ENCODE measurements around the gene CXCL8.

The CXCL8 gene

GRCh38 chr4:73742490-73743160 lies 2.3 kb downstream of the CXCL8 start:
- no peak for DNase-seq (ENCODE audit: low spot score in 2 of 2)
- Histone ChIP-seq H3K4me3 (no peak overlapping the region), H3K4me1 (no peaks in the 10 kb centered on the region), H3K36me3 (replicated peaks) (no peaks in the 10 kb centered on the region), H3K27me3 (ENCODE audit: low read depth) (no peaks in the 10 kb centered on the region; the same call in 1 of the 2 replicates), H3K9me3 (no peaks in the 10 kb centered on the region)
- in situ Hi-C loops (cut with MboI; ENCODE audit: low sequenced_read_pairs) = no loop called here

GRCh38 chr4:73743281-73743680 lies 2.9 kb downstream of the CXCL8 start:
- no peaks in the 10 kb centered on the region for H3K36me3 ChIP-seq (replicated peaks)
- no peaks in the 10 kb centered on the region; the same call in 1 of the 2 replicates for H3K27me3 ChIP-seq (ENCODE audit: low read depth)
- no peaks in the 10 kb centered on the region for H3K9me3 ChIP-seq
- no peaks in the 10 kb centered on the region for H3K4me1 ChIP-seq
- no peak overlapping the region for H3K4me3 ChIP-seq
- in situ Hi-C loops (cut with MboI; ENCODE audit: low sequenced_read_pairs) = no loop called here
- no peak for DNase-seq (ENCODE audit: low spot score in 2 of 2)

DNA sequence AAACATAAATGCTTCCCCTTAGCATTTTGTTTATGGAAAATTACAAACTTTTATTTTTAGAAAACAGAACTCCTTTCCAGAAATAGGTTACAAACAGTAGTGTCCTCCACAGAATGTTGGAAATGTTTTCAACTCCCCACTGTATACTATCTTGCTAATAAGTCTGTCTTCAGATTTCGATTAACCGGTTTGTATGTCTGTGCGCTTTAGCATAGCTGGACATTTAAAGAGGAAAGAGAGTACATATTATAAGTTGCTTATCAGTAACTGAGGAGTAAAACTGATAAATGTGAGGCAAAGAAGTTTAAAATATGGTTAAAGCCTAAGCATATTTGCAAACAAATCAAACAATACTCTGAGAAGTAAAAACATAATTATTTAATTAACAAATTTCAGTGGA lies 3.4 kb downstream of the CXCL8 start:
- H3K4me3 ChIP-seq = no peak overlapping the region
- no peaks in the 10 kb centered on the region for H3K36me3 ChIP-seq (replicated peaks)
- H3K4me1 ChIP-seq = no peaks in the 10 kb centered on the region
- in situ Hi-C loops (cut with MboI; ENCODE audit: low sequenced_read_pairs) = no loop called here
- H3K27me3 ChIP-seq (ENCODE audit: low read depth) = no peaks in the 10 kb centered on the region
- no peaks in the 10 kb centered on the region for H3K9me3 ChIP-seq
- DNase-seq (ENCODE audit: low spot score in 2 of 2) = no peak

DNA sequence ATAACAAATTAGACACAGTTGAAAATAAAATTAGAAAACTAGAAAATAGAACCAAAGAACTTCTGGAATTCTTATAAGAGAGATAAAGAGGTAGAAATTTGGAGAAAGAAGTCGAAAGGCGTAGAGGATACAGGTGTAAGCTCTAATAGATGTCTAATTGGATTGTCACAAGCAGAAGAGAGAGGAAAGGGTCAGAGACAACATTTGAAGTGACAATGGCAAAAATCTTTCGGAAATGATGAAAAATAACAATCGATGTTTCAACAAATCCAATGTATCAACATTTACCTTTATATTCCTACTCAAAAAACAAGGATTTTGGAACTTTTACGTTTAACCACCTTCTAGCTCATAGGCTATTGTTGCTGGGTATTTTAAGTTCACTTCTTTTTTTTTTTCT lies 3.8 kb downstream of the CXCL8 start:
- in situ Hi-C loops (cut with MboI; ENCODE audit: low sequenced_read_pairs) = no loop called here
- Histone ChIP-seq H3K4me1 (no peaks in the 10 kb centered on the region), H3K4me3 (no peak overlapping the region), H3K9me3 (no peaks in the 10 kb centered on the region), H3K36me3 (replicated peaks) (no peaks in the 10 kb centered on the region), H3K27me3 (ENCODE audit: low read depth) (no peaks in the 10 kb centered on the region)
- no peak for DNase-seq (ENCODE audit: low spot score in 2 of 2)

DNA sequence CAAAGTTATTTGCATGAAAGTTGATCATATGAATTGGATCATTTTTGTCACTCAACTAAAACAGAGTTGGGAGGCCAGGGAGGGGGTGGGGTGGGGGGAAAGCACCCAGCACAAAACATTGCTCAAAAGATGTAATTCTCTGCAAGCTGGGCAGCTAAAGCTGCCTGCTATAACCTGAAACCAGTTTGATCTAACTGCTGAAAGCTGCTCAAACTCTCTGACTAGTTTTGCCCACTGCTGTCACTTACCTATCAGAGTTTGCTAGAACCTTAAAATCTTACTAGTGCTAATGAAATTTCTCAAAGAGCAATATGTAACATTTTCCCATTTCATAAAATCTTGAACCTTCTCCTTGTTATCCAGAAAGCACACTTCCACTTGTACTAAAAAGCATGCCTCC lies 10.4 kb downstream of the CXCL8 start:
- H3K9me3 ChIP-seq = no peaks in the 10 kb centered on the region
- no peaks in the 10 kb centered on the region for H3K36me3 ChIP-seq (replicated peaks)
- in situ Hi-C loops (cut with MboI; ENCODE audit: low sequenced_read_pairs) = no loop called here
- H3K4me1 ChIP-seq = no peaks in the 10 kb centered on the region
- no peaks in the 10 kb centered on the region for H3K27me3 ChIP-seq (ENCODE audit: low read depth)
- no peak overlapping the region for H3K4me3 ChIP-seq
- no peak for DNase-seq (ENCODE audit: low spot score in 2 of 2)

DNA sequence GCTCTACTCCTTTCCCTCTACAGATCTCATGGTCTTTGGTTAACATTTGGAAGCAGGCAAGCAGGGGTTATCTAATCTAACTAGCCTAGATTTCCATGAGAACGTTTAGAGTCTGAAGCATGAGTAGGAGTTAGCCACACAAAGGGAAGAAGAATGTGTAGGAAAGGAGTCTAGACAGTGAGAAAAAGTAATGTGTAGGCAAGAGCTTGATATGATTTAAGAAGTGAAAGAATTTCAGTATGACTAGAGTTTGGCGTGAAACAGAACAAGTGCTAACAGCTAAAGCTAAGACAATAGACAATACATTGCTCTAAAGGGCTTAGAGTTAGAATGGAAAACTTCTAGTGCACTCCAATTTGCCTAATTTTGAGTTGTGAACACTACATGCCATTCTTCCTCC lies 10.8 kb downstream of the CXCL8 start:
- no peak overlapping the region for H3K4me3 ChIP-seq
- no peaks in the 10 kb centered on the region for H3K9me3 ChIP-seq
- H3K27me3 ChIP-seq (ENCODE audit: low read depth) = no peaks in the 10 kb centered on the region
- in situ Hi-C loops (cut with MboI; ENCODE audit: low sequenced_read_pairs) = no loop called here
- no peak for DNase-seq (ENCODE audit: low spot score in 2 of 2)
- H3K36me3 ChIP-seq (replicated peaks) = no peaks in the 10 kb centered on the region
- H3K4me1 ChIP-seq = no peaks in the 10 kb centered on the region

- in situ Hi-C loops (cut with MboI; ENCODE audit: low sequenced_read_pairs) = no loop called here
- DNase-seq (ENCODE audit: low spot score in 2 of 2) = no peak
- H3K36me3 ChIP-seq (replicated peaks) = no peaks in the 10 kb centered on the region
- H3K4me3 ChIP-seq = no peak overlapping the region
- H3K4me1 ChIP-seq = no peaks in the 10 kb centered on the region
- no peaks in the 10 kb centered on the region for H3K9me3 ChIP-seq
- H3K27me3 ChIP-seq (ENCODE audit: low read depth) = no peaks in the 10 kb centered on the region
Observed at GRCh38 chr4:73751830-73752229, 11.5 kb downstream of the CXCL8 start.

DNA sequence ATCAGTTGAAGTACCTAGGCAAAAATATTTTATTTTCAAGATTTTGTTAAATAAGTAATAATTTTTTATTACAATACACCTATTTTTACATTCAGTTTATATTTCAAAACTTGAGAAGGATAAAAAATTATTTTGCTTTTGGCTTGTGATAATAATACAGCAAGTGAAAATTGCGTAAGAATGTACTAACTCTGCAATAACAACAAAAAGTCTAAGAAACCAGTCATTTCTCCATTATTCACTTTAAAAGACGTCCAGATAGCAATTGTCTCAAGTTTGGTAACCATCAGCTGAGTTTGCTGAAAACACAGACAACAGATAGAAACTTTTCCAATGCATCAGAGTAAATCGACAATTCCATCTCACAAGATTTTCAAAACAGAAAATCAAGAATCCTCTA lies 12.1 kb downstream of the CXCL8 start:
- DNase-seq (ENCODE audit: low spot score in 2 of 2) = no peak
- in situ Hi-C loops (cut with MboI; ENCODE audit: low sequenced_read_pairs) = no loop called here
- Histone ChIP-seq H3K27me3 (ENCODE audit: low read depth) (no peaks in the 10 kb centered on the region), H3K4me3 (no peak overlapping the region), H3K4me1 (no peaks in the 10 kb centered on the region), H3K9me3 (no peaks in the 10 kb centered on the region), H3K36me3 (replicated peaks) (no peaks in the 10 kb centered on the region)

- Histone ChIP-seq H3K36me3 (replicated peaks) (no peaks in the 10 kb centered on the region), H3K4me1 (no peaks in the 10 kb centered on the region), H3K27me3 (ENCODE audit: low read depth) (no peaks in the 10 kb centered on the region), H3K9me3 (no peaks in the 10 kb centered on the region), H3K4me3 (no peak overlapping the region)
- in situ Hi-C loops (cut with MboI; ENCODE audit: low sequenced_read_pairs) = no loop called here
- DNase-seq (ENCODE audit: low spot score in 2 of 2) = no peak
Observed at GRCh38 chr4:73753215-73753614, 12.8 kb downstream of the CXCL8 start.

GRCh38 chr4:73754934-73755333 lies 14.6 kb downstream of the CXCL8 start:
- Histone ChIP-seq H3K4me3 (no peak overlapping the region), H3K9me3 (no peaks in the 10 kb centered on the region), H3K27me3 (ENCODE audit: low read depth) (no peaks in the 10 kb centered on the region), H3K4me1 (no peaks in the 10 kb centered on the region), H3K36me3 (replicated peaks) (no peaks in the 10 kb centered on the region)
- in situ Hi-C loops (cut with MboI; ENCODE audit: low sequenced_read_pairs) = no loop called here
- no peak for DNase-seq (ENCODE audit: low spot score in 2 of 2)

- in situ Hi-C loops (cut with MboI; ENCODE audit: low sequenced_read_pairs) = no loop called here
- H3K4me3 ChIP-seq = no peak overlapping the region
- H3K9me3 ChIP-seq = no peaks in the 10 kb centered on the region
- no peaks in the 10 kb centered on the region for H3K4me1 ChIP-seq
- H3K36me3 ChIP-seq (replicated peaks) = no peaks in the 10 kb centered on the region
- DNase-seq (ENCODE audit: low spot score in 2 of 2) = no peak
- no peaks in the 10 kb centered on the region for H3K27me3 ChIP-seq (ENCODE audit: low read depth)
Observed at GRCh38 chr4:73759357-73759756, 19.0 kb downstream of the CXCL8 start.

DNA sequence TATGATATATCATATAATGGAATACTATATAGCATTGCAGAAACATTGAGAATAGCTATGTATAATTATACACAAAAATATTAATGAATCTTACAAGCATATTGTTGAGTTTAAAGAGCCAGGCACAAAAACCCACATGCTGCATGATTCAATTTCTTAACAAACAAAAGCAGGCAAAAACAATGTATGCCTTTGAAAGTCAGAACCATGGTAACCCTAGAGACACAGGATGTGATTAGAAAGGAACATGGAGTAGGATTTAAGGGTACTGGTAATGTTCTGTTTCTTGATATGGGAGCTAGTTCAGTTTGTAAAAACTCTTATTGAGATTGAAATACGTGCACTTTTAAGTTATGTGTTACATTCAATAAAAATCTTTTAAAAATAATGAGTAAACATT lies 21.5 kb downstream of the CXCL8 start:
- DNase-seq (ENCODE audit: low spot score in 2 of 2) = no peak
- no peaks in the 10 kb centered on the region for H3K36me3 ChIP-seq (replicated peaks)
- no peaks in the 10 kb centered on the region for H3K4me1 ChIP-seq
- H3K9me3 ChIP-seq = no peaks in the 10 kb centered on the region
- H3K4me3 ChIP-seq = no peak overlapping the region
- no peaks in the 10 kb centered on the region for H3K27me3 ChIP-seq (ENCODE audit: low read depth)
- in situ Hi-C loops (cut with MboI; ENCODE audit: low sequenced_read_pairs) = no loop called here

DNA sequence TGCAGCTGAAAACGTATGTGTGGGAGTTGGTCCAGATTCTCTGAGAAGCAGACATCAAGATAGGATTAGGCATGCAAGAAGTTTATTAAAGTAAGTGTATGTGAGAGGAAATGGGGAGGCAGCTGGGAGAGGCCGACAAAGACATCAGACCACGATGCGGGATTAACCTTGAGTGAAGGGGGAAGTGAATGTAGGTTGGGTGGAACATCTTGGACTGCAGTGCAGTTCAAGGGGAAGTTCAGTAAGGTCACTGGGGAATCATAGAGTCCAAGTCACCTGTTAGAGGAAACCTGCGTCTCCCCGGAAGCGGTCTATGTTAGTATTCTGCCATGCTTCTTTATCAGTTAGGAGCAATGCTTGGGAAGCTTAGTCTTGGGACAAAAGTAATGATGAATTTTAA lies 22.0 kb downstream of the CXCL8 start:
- Histone ChIP-seq H3K4me3 (no peak overlapping the region), H3K27me3 (ENCODE audit: low read depth) (no peaks in the 10 kb centered on the region), H3K4me1 (no peaks in the 10 kb centered on the region), H3K9me3 (no peaks in the 10 kb centered on the region), H3K36me3 (replicated peaks) (no peaks in the 10 kb centered on the region)
- in situ Hi-C loops (cut with MboI; ENCODE audit: low sequenced_read_pairs) = no loop called here
- DNase-seq (ENCODE audit: low spot score in 2 of 2) = no peak

GRCh38 chr4:73763877-73764276 lies 23.5 kb downstream of the CXCL8 start:
- H3K4me3 ChIP-seq = no peak overlapping the region
- no peaks in the 10 kb centered on the region for H3K4me1 ChIP-seq
- no peaks in the 10 kb centered on the region for H3K36me3 ChIP-seq (replicated peaks)
- no peaks in the 10 kb centered on the region for H3K9me3 ChIP-seq
- no peak for DNase-seq (ENCODE audit: low spot score in 2 of 2)
- in situ Hi-C loops (cut with MboI; ENCODE audit: low sequenced_read_pairs) = no loop called here
- H3K27me3 ChIP-seq (ENCODE audit: low read depth) = no peaks in the 10 kb centered on the region

- no peaks in the 10 kb centered on the region for H3K4me1 ChIP-seq
- in situ Hi-C loops (cut with MboI; ENCODE audit: low sequenced_read_pairs) = no loop called here
- no peaks in the 10 kb centered on the region for H3K27me3 ChIP-seq (ENCODE audit: low read depth)
- no peak for DNase-seq (ENCODE audit: low spot score in 2 of 2)
- H3K9me3 ChIP-seq = no peaks in the 10 kb centered on the region
- H3K36me3 ChIP-seq (replicated peaks) = no peaks in the 10 kb centered on the region
- no peak overlapping the region for H3K4me3 ChIP-seq
Observed at GRCh38 chr4:73764513-73764912, 24.1 kb downstream of the CXCL8 start.
